ENCODE results near the gene OMD.
"Not testable (repeated sequence)": the region's sequence is repeated elsewhere in the genome, so short reads cannot be mapped to it uniquely, and the experiment has no call there.

OMD gene

DNA sequence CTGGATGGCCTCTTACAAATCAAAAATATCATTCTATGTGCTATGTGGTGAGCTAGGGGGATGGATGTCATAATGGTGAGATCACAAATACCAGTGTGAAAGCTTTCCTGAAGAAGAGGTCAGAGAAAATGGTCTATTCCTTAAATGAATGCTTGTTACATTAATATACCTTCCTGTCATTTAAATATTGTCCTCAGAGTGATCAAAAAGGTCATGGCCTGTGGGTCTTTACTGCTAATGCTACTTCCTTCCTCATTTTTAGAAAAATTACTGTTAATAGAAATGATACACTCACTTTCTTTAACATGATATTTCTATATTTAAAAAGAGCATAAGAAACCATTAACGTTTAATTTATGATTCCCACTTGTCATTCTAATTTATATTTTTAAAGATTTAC is 9.7 kb downstream of the OMD start:
- no peak for DNase-seq (ENCODE audit: low read depth in 2 of 2, low spot score in 1 of 2)

DNA sequence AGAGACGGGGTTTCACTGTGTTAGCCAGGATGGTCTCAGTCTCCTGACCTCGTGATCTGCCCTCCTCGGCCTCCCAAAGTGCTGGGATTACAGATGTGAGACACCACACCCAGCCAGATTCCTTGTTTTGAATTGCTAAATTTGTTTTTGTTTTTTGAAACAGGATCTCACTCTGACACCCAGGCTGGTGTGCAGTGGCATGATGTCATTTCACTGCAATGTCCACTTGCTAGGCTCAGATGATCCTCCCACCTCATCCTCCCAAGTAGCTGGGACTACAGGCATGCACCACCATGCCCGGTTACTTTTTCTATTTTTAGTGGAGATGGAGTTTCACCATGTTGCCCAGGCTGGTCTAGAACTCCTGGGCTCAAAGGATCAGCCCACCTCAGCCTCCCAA is 13.1 kb downstream of the OMD start:
- not testable (repeated sequence) for DNase-seq (ENCODE audit: low read depth in 2 of 2, low spot score in 1 of 2)

DNA sequence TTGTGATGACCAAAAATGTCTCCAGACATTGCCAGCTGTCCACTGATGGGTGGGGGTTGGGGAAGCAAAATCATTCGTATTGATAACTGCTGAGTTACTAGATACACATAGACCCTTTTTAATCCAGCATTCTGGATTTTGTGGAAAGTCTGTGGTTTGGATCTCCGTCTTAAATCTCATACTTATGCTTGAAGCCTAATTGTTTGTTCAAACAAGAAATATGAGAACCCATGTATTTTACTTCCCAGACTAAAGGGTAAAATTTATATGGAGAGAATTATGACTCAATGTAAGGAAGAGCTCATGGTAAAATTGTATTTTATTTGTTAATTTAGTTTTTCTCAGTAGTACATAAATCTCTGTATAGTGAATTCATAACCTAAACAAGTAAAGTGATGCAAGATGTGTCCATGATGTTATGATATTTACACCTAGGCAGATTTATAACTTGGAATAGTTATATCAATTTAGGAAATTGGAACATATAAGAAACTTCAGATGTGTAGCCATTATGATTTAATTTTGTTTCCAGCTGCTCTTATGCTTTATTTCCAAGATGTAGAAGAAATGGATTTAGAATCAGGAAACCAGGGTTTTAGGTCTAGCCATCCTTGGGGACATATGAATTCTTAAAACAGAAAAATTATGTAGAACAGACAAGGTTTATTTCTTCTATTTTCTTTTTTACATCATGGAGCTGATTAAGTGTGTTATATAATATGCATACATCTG is 15.4 kb downstream of the OMD start:
- DNase-seq (ENCODE audit: low read depth in 2 of 2, low spot score in 1 of 2), result no peak

DNA sequence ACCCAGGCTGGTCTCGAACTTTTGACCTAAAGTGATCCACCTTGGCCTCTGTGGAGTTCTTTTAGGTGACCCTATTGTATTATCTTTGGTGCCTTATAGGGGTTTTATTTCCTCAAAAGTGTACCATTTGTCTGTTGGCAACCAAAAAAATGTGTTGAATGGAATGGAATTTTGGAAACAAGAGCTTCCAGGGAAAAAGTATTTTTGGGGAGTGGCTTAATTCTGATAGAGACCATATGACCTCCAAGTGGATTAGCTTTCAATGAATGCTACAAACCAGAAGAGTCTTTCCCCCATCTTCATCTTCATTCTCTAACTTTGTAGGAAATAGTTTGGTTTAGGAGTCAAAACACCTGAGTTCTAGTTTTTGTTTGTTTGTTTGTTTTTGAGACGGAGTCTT is 16.5 kb downstream of the OMD start:
- DNase-seq (ENCODE audit: low read depth in 2 of 2, low spot score in 1 of 2), result no peak

DNA sequence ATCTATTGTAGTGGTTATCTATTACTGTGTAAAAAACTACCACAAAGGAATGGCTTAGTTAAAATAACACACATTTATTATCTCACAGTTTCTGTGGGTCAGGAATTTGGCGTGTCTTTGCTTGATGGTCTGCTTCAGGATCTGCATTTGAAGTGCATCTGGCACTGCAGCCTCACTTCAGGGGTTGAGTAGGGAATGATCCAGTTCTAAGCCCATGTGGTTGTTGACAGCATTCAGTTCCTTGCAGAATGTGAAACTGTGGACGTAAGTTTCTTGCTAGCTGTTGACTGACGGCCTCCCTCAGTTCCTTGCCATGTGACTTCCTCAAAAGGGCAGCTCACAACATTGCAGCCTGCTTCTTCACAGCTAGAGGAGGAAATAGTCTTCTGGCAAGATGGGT is 17.8 kb downstream of the OMD start:
- DNase-seq (ENCODE audit: low read depth in 2 of 2, low spot score in 1 of 2), result peak; percentile 1 to 2

DNA sequence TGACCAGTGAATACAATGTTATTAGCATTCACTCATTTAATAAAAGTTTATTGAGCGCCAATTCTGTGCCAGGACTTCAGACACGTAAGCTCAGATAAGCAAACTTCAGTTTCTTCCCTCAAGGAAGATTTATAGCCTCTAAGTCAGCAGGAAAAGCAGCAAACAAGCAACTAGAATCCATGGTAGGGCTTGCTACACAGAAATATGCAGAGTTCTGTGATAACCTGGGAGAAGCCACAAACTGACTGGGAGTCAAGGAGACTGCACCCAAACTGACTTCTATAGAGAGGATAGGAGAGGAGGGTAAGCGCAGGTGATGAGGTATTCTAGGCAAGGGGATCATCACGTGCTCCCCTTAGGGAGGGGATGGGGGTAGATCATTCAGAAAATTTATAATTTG is 18.5 kb downstream of the OMD start:
- DNase-seq (ENCODE audit: low read depth in 2 of 2, low spot score in 1 of 2), result no peak

DNA sequence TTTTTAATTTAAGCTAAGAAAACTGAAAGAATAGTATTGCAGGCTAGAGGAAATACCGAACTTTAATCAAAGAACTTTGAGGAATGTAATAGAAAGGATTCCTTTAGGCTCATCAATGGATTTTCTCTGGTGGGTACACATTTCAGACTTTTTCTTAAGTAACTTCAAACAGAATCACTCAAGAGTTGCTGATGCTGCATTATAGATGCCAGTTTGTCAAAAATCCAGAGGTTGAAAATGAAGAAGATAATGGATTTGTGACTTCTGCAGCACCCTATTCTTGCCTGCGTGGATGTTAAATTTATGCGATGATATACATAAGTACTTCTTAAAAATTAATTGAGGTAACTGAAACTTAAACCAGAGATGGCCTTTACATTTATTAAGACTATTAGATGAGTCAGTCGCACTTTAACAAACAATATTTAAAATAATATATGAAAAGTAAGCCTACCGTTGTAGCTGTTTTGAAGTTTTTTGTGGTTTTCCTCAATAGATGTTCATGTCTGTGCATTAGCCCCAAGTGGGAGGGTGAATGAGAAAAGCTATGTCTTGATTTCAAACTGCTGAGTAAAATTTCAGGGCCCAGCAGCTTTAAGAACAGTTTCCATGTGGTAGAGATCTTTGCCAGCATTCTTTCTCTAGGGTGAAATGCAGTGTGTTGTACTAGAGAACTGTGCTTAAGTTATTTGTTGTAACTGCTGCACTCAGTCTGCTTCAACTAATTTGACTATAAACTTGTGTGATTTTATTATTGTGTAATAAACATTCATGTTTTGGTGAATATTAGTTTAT is 20.0 kb downstream of the OMD start, which contains the start of gene OGN:
Gene OGN, minus strand, starts transcription at position 537 of the 795 bp plus-strand sequence. CDS start 1,171 bp downstream, outside the sequence.
- no peak for DNase-seq (ENCODE audit: low read depth in 2 of 2, low spot score in 1 of 2)

DNA sequence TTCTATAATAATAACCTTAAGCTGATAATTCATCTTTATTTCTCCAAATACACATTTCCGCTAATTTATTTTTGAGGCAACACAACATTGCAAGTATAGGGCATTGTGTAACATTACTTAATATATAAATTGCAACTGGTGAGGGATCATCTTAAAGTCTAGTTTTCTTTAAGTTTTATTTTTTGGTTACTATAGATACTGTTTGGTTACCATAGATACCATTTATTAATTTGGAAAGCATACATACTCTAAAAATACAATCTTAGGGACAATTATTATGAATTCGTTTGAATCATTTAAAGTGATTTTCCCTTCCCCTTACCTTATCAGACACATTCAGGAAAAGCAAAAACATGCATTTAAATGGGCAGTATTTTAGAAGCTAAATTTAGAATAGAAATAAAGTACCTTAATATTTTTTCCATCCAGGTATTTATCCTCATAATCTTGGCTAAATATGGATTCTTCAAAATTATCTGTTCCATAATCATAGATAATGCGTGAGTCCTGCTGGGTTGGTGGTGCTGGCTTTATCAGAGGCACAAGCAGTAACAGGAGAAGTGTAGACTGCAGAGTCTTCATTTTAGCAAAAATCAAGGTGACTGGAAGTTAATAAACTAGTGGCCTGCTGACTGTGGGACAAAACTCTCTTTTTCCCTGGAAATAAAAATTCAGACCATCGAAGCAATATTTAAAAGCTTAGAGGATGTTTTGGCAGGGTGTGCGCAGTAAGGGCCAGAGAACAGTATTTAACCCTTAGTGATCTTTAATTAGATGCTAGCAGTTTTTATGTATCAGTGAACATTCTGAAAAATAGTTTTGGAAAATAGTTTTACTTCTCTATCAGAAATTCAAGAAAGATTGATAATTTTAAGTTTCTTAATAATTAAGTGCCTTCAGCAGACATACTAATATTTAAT is 21.2 kb downstream of the OMD start:
- DNase-seq (ENCODE audit: low read depth in 2 of 2, low spot score in 1 of 2), result no peak

DNA sequence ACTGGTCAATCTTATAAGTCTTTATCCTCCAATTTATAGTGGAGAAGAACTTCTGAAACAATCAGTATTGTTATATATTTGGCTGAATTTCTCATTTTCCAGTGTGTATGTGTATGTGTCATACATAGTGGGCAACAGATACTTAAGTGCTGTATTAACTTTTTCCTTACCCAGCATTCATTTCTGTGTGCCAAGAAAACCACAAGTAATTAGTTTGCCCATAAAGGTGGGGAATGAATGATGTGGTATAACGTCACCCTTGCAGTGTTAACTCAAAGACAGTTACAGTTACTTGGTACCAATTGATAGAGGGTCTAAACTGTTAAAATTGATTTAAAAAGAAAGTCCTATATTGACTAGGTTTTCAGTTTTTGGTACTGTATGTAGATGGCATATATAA is 21.9 kb downstream of the OMD start:
- DNase-seq (ENCODE audit: low read depth in 2 of 2, low spot score in 1 of 2), result no peak

DNA sequence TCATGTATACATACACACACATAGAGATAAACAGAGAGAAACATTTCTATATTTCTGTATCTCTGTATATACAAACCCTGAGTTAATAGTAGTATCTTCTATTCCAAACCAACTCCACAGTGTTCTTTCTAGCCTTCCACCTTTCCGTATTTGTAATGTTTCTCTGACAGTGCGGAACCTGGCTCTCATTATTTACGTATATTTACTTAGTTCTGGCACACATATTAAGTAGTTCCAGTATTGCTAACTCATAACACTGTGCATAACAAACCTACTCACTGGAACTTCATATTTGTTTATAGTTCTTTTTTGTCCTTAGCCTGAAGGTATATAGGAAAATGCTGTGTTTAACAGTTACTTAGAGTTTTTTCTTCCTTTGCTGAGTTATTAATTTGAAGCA is 26.4 kb downstream of the OMD start:
- no peak for DNase-seq (ENCODE audit: low read depth in 2 of 2, low spot score in 1 of 2)

DNA sequence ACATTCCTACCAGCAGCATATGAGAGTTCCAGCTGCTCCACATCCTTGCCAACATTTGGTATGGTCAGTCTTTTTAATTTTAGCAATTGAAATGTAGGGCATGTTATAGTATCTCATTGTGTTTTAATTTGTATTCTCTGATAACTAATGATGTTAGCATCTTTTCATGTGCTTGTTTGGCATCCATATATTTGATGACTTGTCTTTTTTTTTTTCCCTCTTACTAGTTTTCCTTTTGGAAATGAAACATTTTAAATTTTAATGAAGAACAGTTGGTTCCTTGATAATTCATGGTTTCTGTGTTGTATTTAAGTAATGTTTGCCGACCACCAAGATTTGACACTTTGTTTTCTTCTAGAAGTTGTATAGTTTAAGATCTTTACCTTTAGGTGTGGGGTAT is 28.7 kb downstream of the OMD start:
- no peak for DNase-seq (ENCODE audit: low read depth in 2 of 2, low spot score in 1 of 2)

DNA sequence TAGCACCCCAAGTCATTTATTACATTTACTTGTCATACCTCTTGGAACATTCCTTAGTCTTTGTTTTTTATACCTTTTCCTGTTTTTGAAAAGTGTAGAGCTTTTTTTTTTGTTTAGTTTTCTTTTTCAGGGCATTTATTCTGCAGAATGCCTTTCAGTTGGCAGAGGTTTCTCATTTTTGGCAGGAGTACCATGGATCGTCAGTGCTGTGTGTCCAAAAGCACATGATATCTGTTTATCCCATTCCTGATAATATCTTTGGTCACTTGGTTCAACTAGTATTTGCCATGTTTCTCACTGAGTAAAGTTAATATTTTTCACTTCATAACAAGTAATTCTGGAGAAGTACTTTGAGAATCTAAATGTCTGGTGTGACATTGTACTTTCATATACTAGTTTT is 30.6 kb downstream of the OMD start:
- no peak for DNase-seq (ENCODE audit: low read depth in 2 of 2, low spot score in 1 of 2)

DNA sequence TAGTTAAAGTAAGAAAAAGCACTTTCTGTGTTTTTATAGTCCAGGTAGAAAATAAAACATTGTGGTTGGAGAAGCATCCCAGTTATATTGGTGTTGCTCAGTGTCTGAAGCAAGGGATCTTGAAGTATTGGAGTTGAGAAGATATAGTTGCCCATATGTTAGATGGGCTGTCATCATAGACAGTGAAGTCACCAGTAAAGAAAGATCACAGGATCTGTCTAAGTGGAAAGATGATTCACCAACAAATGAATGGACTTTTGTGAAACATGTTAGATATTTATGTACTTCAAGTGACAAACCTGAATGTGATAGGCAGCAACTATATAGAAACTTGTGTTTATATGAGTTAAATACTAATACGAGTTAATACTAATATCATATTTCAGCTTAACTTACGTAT is 31.6 kb downstream of the OMD start:
- no peak for DNase-seq (ENCODE audit: low read depth in 2 of 2, low spot score in 1 of 2)

DNA sequence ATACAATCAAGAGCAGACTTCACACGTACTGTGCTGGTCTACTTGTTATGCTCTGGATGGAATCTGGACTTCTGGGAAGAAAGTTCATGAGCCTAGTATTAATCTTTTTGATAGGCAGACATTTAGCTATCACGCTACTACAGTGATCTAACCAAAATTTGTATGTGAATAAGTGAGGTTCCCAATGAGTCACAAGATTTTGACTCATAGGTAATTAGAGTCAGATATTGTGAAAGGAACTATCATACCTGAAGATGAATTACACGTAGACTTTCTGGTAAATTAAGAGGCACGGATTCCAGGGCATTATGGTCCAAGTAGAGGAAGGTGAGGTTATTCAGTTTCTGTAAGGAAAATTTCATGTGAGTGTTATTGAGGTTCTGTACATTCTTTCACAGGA is 38.3 kb downstream of the OMD start:
- no peak for DNase-seq (ENCODE audit: low read depth in 2 of 2, low spot score in 1 of 2)

DNA sequence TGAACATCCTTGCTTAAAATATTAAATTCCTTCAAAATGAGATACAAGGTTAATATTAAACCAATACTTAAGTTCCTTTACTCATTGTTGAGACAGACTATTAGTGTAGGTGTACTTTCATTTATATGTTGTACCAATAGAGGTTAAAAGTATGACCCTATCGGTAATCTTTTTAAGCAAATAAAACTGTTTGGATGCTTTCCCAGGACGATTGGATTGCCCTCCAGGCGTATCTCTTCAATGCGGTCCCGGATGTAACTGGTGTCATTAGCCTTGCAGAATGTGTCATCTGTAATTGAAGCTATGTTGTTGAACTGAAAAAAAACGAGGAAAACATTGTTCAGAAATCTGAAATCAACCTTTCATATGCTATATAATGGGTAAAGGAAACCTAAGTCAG is 38.8 kb downstream of the OMD start:
- no peak for DNase-seq (ENCODE audit: low read depth in 2 of 2, low spot score in 1 of 2)

DNA sequence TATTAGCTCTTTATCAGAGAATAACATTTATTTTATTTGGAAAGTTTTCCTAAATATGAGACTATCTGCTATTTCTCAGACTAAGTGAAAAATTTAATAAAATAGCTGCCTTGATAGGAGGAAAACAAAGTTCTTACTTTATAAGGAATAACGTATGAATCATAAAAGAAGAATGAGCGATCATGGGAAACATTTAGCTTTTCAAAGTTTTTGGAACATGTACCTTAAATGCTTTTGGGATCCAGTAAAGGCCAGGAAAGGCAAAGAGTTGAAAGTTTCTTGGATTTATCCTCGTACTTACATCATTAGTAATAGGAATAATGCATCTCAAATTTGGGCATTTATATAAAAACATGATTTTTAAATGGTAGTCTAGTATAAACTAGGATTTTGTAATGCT is 39.3 kb downstream of the OMD start:
- DNase-seq (ENCODE audit: low read depth in 2 of 2, low spot score in 1 of 2), result no peak

DNA sequence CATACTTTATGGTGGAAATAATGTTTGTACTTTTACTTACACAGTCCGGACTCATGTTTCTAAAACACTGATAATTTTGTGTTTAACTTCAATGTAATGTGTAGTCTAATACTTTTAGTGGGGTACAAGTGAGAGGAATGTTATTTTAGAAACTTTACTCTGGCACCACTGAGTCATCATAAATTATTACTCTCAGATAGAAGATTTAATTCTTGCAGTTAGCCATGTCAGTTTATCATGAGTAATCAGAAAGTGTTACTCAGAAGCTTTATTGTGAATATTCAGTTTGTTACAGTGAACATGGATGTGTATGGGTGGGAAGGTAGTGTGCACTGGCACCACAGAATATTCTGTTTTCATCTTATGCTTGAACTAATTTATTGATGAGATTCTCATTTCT is 39.9 kb downstream of the OMD start:
- DNase-seq (ENCODE audit: low read depth in 2 of 2, low spot score in 1 of 2), result no peak

DNA sequence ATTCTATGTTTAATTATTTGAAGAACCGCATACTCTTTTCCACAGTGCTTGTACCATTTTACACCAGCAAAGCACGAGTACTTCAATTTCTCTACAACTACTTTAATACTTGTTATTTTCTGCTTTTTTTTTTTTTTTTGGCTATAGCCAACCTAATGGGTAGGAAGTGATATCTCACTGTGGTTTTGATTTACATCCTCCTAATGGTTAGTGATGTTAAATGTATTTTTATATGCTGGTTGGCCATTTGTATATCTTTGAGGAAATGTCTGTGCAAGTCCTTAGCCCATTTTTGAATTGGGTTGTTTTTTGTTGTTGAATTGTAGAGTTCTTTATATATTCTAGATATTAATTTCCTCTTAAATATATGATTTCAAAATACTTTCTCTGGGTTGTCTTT is 42.5 kb downstream of the OMD start:
- no peak for DNase-seq (ENCODE audit: low read depth in 2 of 2, low spot score in 1 of 2)

DNA sequence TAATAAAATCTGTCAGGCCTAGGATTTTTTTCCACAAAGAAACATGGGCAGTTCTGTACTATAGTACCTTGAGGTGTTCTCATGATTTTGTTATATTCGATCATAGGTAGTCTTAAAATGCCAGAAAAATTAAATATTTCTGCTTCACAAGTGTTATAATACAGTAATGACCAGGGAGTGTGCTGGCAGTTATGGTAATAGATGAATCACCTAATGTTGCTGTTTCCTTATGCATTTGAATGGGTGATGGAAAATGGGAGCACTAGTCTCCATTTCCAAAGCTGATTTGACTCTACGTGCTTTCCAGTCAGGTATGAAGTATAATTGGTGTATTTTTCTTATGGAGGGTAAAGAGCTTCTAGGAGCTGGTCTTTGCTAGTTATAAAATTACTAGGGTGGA is 43.7 kb downstream of the OMD start:
- DNase-seq (ENCODE audit: low read depth in 2 of 2, low spot score in 1 of 2), result no peak

DNA sequence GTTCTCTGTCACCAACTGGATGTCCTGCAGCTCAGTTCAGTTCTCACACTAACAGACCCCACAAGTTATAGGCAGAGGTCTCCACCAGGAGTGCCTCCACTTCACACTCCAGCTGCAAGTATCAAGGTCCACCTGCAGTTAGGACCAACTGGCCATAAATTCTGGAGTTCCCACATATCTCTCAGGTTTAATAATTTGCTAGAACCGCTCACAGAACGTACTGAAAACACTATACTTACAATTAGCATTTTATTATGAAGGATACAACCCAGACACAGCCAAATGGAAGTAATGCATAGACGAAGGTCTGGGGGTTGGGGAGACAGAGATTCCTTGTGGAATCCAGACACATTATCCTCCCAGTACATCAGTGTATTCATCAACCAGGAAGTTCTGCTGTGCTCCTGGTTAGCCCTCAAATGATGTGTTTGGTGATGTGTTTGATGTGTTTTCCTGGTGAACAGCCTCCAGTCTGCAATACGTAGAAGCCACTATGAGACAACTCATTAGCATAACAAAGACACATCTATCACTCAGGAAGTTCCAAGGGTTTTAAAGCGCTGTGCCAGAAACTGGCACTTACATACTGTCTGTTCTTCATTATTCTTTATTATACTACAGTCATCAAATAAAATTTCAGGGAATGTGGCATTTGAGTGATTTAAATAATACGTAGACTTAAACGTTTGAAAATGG is 45.3 kb downstream of the OMD start:
- DNase-seq (ENCODE audit: low read depth in 2 of 2, low spot score in 1 of 2), result no peak

DNA sequence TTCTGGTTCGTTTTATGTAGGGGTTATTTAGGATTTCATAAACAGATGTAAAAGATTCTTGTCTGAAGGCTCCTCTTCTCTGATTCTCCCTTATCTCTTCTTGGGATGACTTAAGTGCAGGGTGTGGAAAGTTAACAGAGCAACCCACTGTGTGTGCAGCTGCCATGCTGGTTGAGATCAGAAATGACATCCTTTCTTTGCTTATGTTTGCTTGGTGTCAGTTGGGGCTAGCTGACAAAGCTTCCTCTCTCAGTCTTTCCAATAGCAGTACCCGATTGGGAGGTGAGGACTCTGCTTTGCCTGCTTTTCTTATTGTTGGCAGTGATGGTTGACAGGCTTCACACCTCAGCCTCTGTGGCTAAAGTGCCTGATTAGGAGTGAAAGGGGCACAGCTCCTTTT is 46.4 kb downstream of the OMD start:
- DNase-seq (ENCODE audit: low read depth in 2 of 2, low spot score in 1 of 2), result no peak

Measured in stimulated activated CD8-positive, alpha-beta memory T cell treated with anti-CD3 and anti-CD28 coated beads, Interleukin-4, amount 100 ng/mL, for 1 hour (primary cell).